GM19193 (cell line): Measurements from ENCODE around the gene MXI1.

Experiments used
- POLR2A ChIP-seq: IDR thresholded peaks from 4 replicates; pipeline ENCODE4 v1.6.1; 2011; ENCODE audit not compliant: insufficient read depth, insufficient read length; ENCODE audit errors: extremely low read depth

MXI1 gene

GRCh38 chr10:110172155-110172554 is 35.2 kb upstream of the MXI1 start:
- no peak for TF ChIP-seq POLR2A

- TF ChIP-seq POLR2A: no peak
These were observed 33.2 kb upstream of the MXI1 start for GRCh38 chr10:110174201-110174600.

- TF ChIP-seq POLR2A: no peak
These were observed 32.6 kb upstream of the MXI1 start for GRCh38 chr10:110174816-110175215.

GRCh38 chr10:110175406-110175805 is 32.0 kb upstream of the MXI1 start:
- TF ChIP-seq POLR2A: no peak

- no peak for TF ChIP-seq POLR2A
These were observed 31.0 kb upstream of the MXI1 start for GRCh38 chr10:110176141-110177030.

GRCh38 chr10:110179220-110179619 is 28.2 kb upstream of the MXI1 start:
- TF ChIP-seq POLR2A: no peak

GRCh38 chr10:110181451-110181850 is 26.0 kb upstream of the MXI1 start:
- TF ChIP-seq POLR2A: no peak

- TF ChIP-seq POLR2A: no peak
These were observed 25.5 kb upstream of the MXI1 start for GRCh38 chr10:110181911-110182310.

- TF ChIP-seq POLR2A: no peak
These were observed 23.0 kb upstream of the MXI1 start for GRCh38 chr10:110184398-110184797.

GRCh38 chr10:110190170-110190569 is 17.2 kb upstream of the MXI1 start:
- no peak for TF ChIP-seq POLR2A

- TF ChIP-seq POLR2A: no peak
These were observed 14.9 kb upstream of the MXI1 start for GRCh38 chr10:110192552-110192951.

GRCh38 chr10:110200503-110200902 is 6.9 kb upstream of the MXI1 start:
- no peak for TF ChIP-seq POLR2A

GRCh38 chr10:110203500-110204455 is 3.6 kb upstream of the MXI1 start:
- no peak for TF ChIP-seq POLR2A

GRCh38 chr10:110205051-110205675 is 2.2 kb upstream of the MXI1 start:
- no peak for TF ChIP-seq POLR2A

- TF ChIP-seq POLR2A: no peak
These were observed 604 bp downstream of the MXI1 start for GRCh38 chr10:110207805-110208613.
